Activated CD8-positive, alpha-beta memory T cell treated with anti-CD3 and anti-CD28 coated beads, Interleukin-2, amount 10 ng/mL, durations not matched to agents 7 days and 5 days (primary cell): Measurements from ENCODE around the gene OR2T3. TPM values are rescaled to one million over a fixed set of nuclear protein-coding genes. Genes with fewer than 3 reads are reported as not detected.
"Not testable (repeated sequence)": the region's sequence is repeated elsewhere in the genome, so short reads cannot be mapped to it uniquely, and the experiment has no call there.

ENCODE experiments used
- ATAC-seq: fragments of 150-1000 bp; cut with Tn5 transposase; one replicate; pipeline ENCODE4 v1.10.0; 2021; ENCODE audit warnings: moderate library complexity
- CTCF ChIA-PET: fragments of 350-600 bp; sonication (Branson Sonifier 250); formaldehyde crosslinking; loops from one replicate; lab custom pipeline; 2021; ENCODE audit warnings: antibody characterized with exemption; lab: Charles Lee
- DNase-seq: peaks from one replicate; pipeline ENCODE4 v3.0.0-alpha.2; 2020
- H3K27ac Mint-ChIP-seq: one replicate; pipeline ENCODE4 v1.8.0; 2021; ENCODE audit warnings: mild to moderate bottlenecking, mixed read lengths
- H3K27me3 Mint-ChIP-seq: one replicate; pipeline ENCODE4 v1.8.0; 2021; ENCODE audit warnings: mixed read lengths
- H3K36me3 Mint-ChIP-seq: one replicate; pipeline ENCODE4 v1.8.0; 2021; ENCODE audit warnings: mild to moderate bottlenecking, mixed read lengths
- H3K4me1 Mint-ChIP-seq: one replicate; pipeline ENCODE4 v1.8.0; 2021; ENCODE audit warnings: mixed read lengths
- H3K4me3 Mint-ChIP-seq: one replicate; pipeline ENCODE4 v1.8.0; 2021; ENCODE audit warnings: mild to moderate bottlenecking, moderate library complexity, mixed read lengths
- H3K9me3 Mint-ChIP-seq: one replicate; pipeline ENCODE4 v1.8.0; 2022; ENCODE audit warnings: low read depth, mixed read lengths
- total RNA-seq, 2 experiments: library from RNA; stranded (reverse); gene quantifications; one replicate each; pipeline ENCODE4 v1.2.3, GENCODE V29; 2021

The OR2T3 gene
- total RNA-seq, result not detected

DNA sequence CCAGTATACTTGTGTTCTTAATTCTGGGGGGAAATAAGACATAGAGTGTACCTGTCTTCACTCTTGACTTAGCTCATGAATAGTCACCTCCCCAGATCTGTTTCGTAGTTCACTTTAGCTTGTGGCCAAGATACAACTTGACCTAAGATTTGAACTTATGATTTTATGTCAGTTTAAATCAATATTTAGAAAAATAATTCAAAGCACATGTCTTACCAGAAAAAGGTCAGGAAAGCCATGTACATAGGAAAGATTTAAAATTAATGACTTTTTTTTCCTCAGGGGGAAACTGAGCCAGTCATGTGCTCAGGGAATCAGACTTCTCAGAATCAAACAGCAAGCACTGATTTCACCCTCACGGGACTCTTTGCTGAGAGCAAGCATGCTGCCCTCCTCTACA lies at the start of gene OR2T3:
Gene OR2T3 (plus strand): TSS at position 301 of the 400 bp plus-strand sequence. CDS start 0 bp downstream, at position 301.
- ATAC-seq, CTCF ChIA-PET: not testable (repeated sequence)

DNA sequence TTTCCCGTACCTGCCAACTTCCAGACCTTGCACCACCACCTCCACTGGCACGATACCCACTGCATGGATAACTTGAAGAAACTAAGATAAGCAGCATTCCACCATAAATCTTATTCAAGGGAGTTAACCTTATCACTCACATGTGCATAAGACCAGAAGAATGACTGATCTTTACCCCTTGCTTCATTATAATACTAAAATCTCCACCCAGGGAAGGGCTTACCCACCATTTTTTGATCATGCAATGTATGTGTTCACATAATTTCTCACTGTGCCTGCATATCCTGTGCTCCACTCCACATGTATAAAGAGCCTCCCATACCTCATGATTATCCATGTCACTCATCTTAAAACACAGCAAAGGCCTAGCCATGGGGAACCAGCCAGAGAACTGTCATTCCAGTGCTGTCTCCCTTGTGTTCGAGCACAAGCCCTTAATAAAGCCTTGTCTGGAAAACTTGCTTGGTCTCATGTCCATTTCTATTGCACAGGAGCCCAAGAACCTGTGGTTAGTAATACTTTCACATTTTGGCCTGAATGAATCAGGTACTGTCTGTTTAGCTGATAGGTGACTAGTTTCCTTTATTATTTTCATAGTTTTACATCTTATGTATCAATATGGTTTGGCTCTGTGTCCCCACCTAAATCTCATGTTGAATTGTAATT lies 45.5 kb upstream of the OR2T3 start:
- CTCF ChIA-PET, H3K9me3 Mint-ChIP-seq, H3K4me3 Mint-ChIP-seq, ATAC-seq, H3K27ac Mint-ChIP-seq, H3K4me1 Mint-ChIP-seq, DNase-seq, H3K36me3 Mint-ChIP-seq, H3K27me3 Mint-ChIP-seq: not testable (repeated sequence)

More for the DNA sequence above, at the start of gene OR2T3:
- not testable (repeated sequence) for H3K4me3 Mint-ChIP-seq, H3K9me3 Mint-ChIP-seq, DNase-seq, H3K36me3 Mint-ChIP-seq, H3K4me1 Mint-ChIP-seq, H3K27me3 Mint-ChIP-seq, H3K27ac Mint-ChIP-seq

DNA sequence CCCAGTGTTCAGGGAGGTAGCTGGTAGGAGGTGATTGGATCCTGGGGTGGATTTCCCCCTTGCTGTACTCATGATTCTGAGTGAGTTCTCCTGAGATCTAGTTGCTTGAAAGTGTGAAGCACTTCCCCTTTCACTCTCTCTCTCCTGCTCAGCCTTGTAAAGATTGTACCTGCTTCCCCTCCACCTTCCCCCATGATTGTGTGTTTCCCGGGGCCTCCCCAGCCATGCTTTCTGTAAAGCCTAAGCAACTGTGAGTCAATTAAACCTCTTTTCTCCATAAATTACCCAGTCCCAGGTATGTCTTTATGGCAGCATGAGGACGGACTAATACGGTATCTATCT lies 45.0 kb upstream of the OR2T3 start:
- CTCF ChIA-PET, H3K27ac Mint-ChIP-seq, DNase-seq, H3K36me3 Mint-ChIP-seq, H3K9me3 Mint-ChIP-seq, H3K4me3 Mint-ChIP-seq, H3K27me3 Mint-ChIP-seq, H3K4me1 Mint-ChIP-seq, ATAC-seq: not testable (repeated sequence)

GRCh38 chr1:248431683-248432082 lies 41.5 kb upstream of the OR2T3 start:
- H3K4me3 Mint-ChIP-seq, ATAC-seq, H3K27me3 Mint-ChIP-seq, H3K9me3 Mint-ChIP-seq, H3K4me1 Mint-ChIP-seq, H3K36me3 Mint-ChIP-seq, H3K27ac Mint-ChIP-seq, CTCF ChIA-PET, DNase-seq: not testable (repeated sequence)

DNA sequence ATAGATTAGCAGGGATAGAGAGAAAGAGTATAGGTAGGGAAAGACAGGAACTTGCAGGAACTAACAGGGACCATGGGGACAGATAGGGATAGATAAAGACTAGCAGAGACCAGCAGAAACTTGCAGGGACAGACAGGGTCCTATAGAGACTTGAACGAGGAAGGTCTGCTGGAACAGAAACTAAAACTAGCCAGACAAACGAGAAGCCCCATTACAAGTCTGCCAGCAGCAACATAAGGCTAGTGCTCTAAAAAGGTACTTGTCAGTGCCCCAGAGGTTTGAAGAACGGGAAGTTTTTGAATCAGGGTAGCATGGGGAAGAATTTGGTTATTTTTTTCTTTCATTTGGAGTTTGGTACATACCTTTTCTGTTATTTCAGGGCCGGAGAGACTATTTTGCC lies 41.0 kb upstream of the OR2T3 start:
- H3K27me3 Mint-ChIP-seq, H3K4me3 Mint-ChIP-seq, ATAC-seq, H3K27ac Mint-ChIP-seq, DNase-seq, H3K4me1 Mint-ChIP-seq, H3K9me3 Mint-ChIP-seq, CTCF ChIA-PET, H3K36me3 Mint-ChIP-seq: not testable (repeated sequence)

GRCh38 chr1:248433811-248434415 lies 39.2 kb upstream of the OR2T3 start:
- H3K27ac Mint-ChIP-seq, CTCF ChIA-PET, H3K4me1 Mint-ChIP-seq, H3K4me3 Mint-ChIP-seq, H3K36me3 Mint-ChIP-seq, DNase-seq, ATAC-seq, H3K9me3 Mint-ChIP-seq, H3K27me3 Mint-ChIP-seq: not testable (repeated sequence)

DNA sequence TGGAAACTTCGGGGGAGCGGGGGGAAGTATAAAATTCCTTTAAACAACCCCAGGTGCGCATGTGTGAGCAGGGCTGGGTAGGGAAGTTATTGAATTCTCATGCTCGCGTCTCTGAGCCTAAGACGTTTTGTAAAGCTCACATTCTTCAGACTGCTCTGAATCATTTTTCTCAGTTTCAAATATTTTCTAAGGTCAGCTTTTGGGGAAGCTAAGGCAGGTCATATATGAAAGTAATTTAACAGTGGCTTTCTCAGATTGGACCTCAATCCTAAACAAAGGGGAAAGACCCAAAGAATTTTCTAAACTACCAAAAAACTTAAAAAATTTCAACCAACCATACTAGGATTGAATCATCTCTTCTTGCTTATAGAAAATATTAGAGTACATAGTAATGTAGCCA lies 38.2 kb upstream of the OR2T3 start:
- H3K27me3 Mint-ChIP-seq, H3K9me3 Mint-ChIP-seq, H3K4me1 Mint-ChIP-seq, H3K36me3 Mint-ChIP-seq, H3K27ac Mint-ChIP-seq, DNase-seq, H3K4me3 Mint-ChIP-seq, ATAC-seq, CTCF ChIA-PET: not testable (repeated sequence)

GRCh38 chr1:248436303-248436702 lies 36.8 kb upstream of the OR2T3 start:
- ATAC-seq, DNase-seq, H3K9me3 Mint-ChIP-seq, H3K4me1 Mint-ChIP-seq, H3K36me3 Mint-ChIP-seq, H3K4me3 Mint-ChIP-seq, CTCF ChIA-PET, H3K27me3 Mint-ChIP-seq, H3K27ac Mint-ChIP-seq: not testable (repeated sequence)

GRCh38 chr1:248438668-248439067 lies 34.5 kb upstream of the OR2T3 start:
- CTCF ChIA-PET, H3K36me3 Mint-ChIP-seq, ATAC-seq, H3K27ac Mint-ChIP-seq, H3K4me3 Mint-ChIP-seq, H3K27me3 Mint-ChIP-seq, H3K9me3 Mint-ChIP-seq, H3K4me1 Mint-ChIP-seq, DNase-seq: not testable (repeated sequence)

GRCh38 chr1:248439283-248439682 lies 33.9 kb upstream of the OR2T3 start:
- DNase-seq, H3K4me1 Mint-ChIP-seq, H3K36me3 Mint-ChIP-seq, H3K9me3 Mint-ChIP-seq, H3K27ac Mint-ChIP-seq, CTCF ChIA-PET, H3K4me3 Mint-ChIP-seq, ATAC-seq, H3K27me3 Mint-ChIP-seq: not testable (repeated sequence)

DNA sequence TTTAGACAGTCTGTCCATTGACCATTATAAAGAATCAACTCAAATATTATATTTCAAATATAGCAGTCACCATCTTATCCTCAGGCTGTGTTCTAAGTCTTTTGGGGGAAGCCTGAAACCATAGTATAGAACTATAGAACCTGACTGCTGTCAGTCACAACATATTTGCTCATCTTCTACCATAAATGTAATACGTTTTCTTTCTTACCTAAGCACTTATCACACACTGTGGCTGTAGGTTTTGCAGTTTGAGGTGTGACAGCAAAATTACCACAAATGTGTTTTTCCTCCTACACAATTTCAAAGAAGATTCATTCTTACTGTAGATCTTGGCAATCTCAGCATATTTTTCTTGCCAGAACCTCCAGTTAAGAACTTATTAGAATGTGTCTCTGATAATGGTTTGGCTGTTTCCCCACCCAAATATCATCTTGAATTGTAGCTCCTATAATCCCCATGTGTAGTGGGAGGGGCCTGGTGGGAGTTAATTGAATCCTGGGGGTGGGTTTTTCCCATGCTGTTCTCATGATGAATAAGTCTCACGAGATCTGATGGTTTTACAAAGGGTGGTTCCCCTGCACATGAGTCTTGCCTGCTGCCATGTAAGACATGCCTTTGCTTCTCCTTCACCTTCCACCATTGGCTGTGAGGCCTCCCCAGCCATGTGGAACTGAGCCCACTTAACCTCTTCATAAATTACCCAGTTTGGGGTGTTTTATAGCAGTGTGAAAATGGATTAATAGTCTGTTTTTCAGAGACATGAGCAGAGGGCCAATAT lies 30.5 kb upstream of the OR2T3 start:
- ATAC-seq, H3K36me3 Mint-ChIP-seq, H3K9me3 Mint-ChIP-seq, H3K27ac Mint-ChIP-seq, CTCF ChIA-PET, H3K27me3 Mint-ChIP-seq, H3K4me1 Mint-ChIP-seq, H3K4me3 Mint-ChIP-seq, DNase-seq: not testable (repeated sequence)

- DNase-seq, H3K27me3 Mint-ChIP-seq, H3K36me3 Mint-ChIP-seq, CTCF ChIA-PET, H3K9me3 Mint-ChIP-seq, H3K4me3 Mint-ChIP-seq, H3K27ac Mint-ChIP-seq, ATAC-seq, H3K4me1 Mint-ChIP-seq: not testable (repeated sequence)
Observed at GRCh38 chr1:248444603-248445002, 28.5 kb upstream of the OR2T3 start.

DNA sequence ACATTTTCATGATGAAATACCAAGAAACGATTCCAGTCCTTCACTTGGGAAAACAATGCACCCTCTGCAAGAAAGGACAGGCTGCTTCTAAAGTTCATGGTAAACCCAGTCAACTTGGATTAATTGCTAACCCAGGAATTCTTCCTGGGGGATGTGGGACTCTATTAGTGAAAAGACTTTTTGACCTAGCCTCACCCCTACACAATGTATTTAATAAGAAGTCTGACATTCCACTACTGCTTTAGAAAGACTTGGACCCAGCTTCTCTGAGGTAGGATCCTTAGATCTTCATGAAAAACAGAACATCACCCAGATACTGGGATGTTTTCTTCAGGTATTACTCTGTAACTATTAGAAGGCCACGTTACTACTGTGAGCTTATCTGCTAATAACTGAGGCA lies 27.8 kb upstream of the OR2T3 start, which contains the start of gene OR2T2:
Gene OR2T2 (plus strand): TSS at position 239 of the 400 bp plus-strand sequence. CDS start 7,161 bp downstream, outside the sequence.
- CTCF ChIA-PET, H3K27me3 Mint-ChIP-seq, ATAC-seq, H3K4me3 Mint-ChIP-seq, H3K9me3 Mint-ChIP-seq, H3K36me3 Mint-ChIP-seq, H3K4me1 Mint-ChIP-seq, DNase-seq, H3K27ac Mint-ChIP-seq: not testable (repeated sequence)
